GM12878 (cell line): ENCODE data around the gene RSAD2. TPM values are rescaled to one million over a fixed set of nuclear protein-coding genes. Genes with fewer than 3 reads are reported as not detected.

ENCODE experiments used
- ATAC-seq: fragments of 200-7000 bp; cut with Tn5 transposase; 3 replicates; pipeline ENCODE4 v1.9.1; 2020; ENCODE audit warnings: mild to moderate bottlenecking, moderate library complexity
- BruUV-seq: library from RNA; stranded (reverse); fragments of 400-500 nt; replicated peaks from 2 replicates; lab custom pipeline; 2021; lab: Mats Ljungman, UMichigan
- CTCF ChIA-PET: fragments of 300-600 bp; sonication (Branson Sonifier 250); formaldehyde crosslinking; extraction: SDS; loops from one replicate; lab custom pipeline; 2021; ENCODE audit warnings: inconsistent platforms; lab: Yijun Ruan, JAX
- POLR2A ChIA-PET: fragments of 350-600 bp; formaldehyde crosslinking; extraction: SDS; loops from one replicate; lab custom pipeline; 2021; ENCODE audit warnings: inconsistent platforms; lab: Charles Lee
- RAD21 ChIA-PET: fragments of 300-600 bp; sonication (Branson Sonifier 250); formaldehyde crosslinking; loops from one replicate; lab custom pipeline; 2023; ENCODE audit warnings: antibody characterized with exemption; ENCODE audit not compliant: unreplicated experiment; lab: Charles Lee
- SMC1A ChIA-PET: fragments of 300-600 bp; sonication (Branson Sonifier 250); formaldehyde crosslinking; loops from one replicate; lab custom pipeline; 2023; ENCODE audit not compliant: unreplicated experiment, uncharacterized antibody; lab: Charles Lee
- DNase-seq: peaks from one replicate; pipeline ENCODE4 v3.0.0-alpha.2; 2011; ENCODE audit warnings: low read depth, low spot score
- FAIRE-seq: peaks from 3 replicates; lab custom pipeline; 2011; peaks lifted over from hg19 to GRCh38; lab: Jason Lieb, UNC
- H2AFZ ChIP-seq: 2 replicates; pipeline ENCODE4 v1.6.0; 2011; ENCODE audit warnings: low read depth, low read length, control low read depth; ENCODE audit not compliant: control insufficient read depth
- H3K27ac ChIP-seq: 2 replicates; pipeline ENCODE4 v1.5.1; 2011; ENCODE audit warnings: control low read depth; ENCODE audit not compliant: control insufficient read depth, insufficient read depth
- H3K27me3 ChIP-seq, 2 experiments: replicated peaks in 1 of 2; 2 replicates each; pipeline versions ENCODE4 v1.6.0 to v1.6.1; 2011; ENCODE audit warnings: low read length in 1 of 2; ENCODE audit not compliant: control insufficient read depth in 2 of 2, insufficient read depth in 2 of 2
- H3K36me3 ChIP-seq, 2 experiments: 2 replicates each; pipeline ENCODE4 v1.5.1; 2011; ENCODE audit warnings: low read length in 1 of 2; ENCODE audit not compliant: control insufficient read depth in 2 of 2, insufficient read depth in 2 of 2
- H3K4me1 ChIP-seq: 2 replicates; pipeline ENCODE4 v1.6.1; 2011; ENCODE audit warnings: mild to moderate bottlenecking, low read length, moderate library complexity, mixed read lengths; ENCODE audit not compliant: control insufficient read depth, insufficient read depth
- H3K4me2 ChIP-seq: 2 replicates; pipeline ENCODE4 v1.6.0; 2011; ENCODE audit warnings: control low read depth; ENCODE audit not compliant: control insufficient read depth, insufficient read depth
- H3K4me3 ChIP-seq: fragments of 200-600 bp; sonication (generic); 2 replicates; pipeline ENCODE4 v1.5.1; 2016
- H3K79me2 ChIP-seq: 2 replicates; pipeline ENCODE4 v1.6.0; 2011; ENCODE audit warnings: low read length; ENCODE audit not compliant: control insufficient read depth, insufficient read depth
- H3K9ac ChIP-seq: 2 replicates; pipeline ENCODE4 v1.8.0; 2011; ENCODE audit warnings: low read length, control low read depth, mixed read lengths; ENCODE audit not compliant: control insufficient read depth, insufficient read depth
- H3K9me3 ChIP-seq: replicated peaks from 3 replicates; pipeline ENCODE4 v1.5.1; 2011; ENCODE audit warnings: mild to moderate bottlenecking, low read length; ENCODE audit not compliant: control insufficient read depth, insufficient read depth
- H4K20me1 ChIP-seq: 2 replicates; pipeline ENCODE4 v1.6.0; 2011; ENCODE audit not compliant: control insufficient read depth, insufficient read depth
- CHD1 ChIP-seq: IDR thresholded peaks from 2 replicates; pipeline ENCODE4 v1.6.1; 2012; ENCODE audit warnings: low read depth, low read length, improper control_type of control experiment
- CREB1 ChIP-seq: IDR thresholded peaks from 2 replicates; pipeline ENCODE4 v1.6.1; 2012; ENCODE audit warnings: low read depth, mild to moderate bottlenecking, inconsistent platforms
- EZH2 ChIP-seq: IDR thresholded peaks from 2 replicates; pipeline ENCODE4 v1.6.1; 2012; ENCODE audit warnings: low read depth, mild to moderate bottlenecking, control low read depth, inconsistent platforms, low read length, borderline replicate concordance; ENCODE audit not compliant: control insufficient read depth
- MEF2A ChIP-seq: IDR thresholded peaks from 2 replicates; pipeline ENCODE4 v1.6.1; 2011; ENCODE audit warnings: low read depth, mild to moderate bottlenecking, low read length, moderate library complexity; ENCODE audit not compliant: insufficient read depth
- PBX3 ChIP-seq: IDR thresholded peaks from 2 replicates; pipeline ENCODE4 v1.6.1; 2011; ENCODE audit warnings: mild to moderate bottlenecking, low read depth, low read length, moderate library complexity; ENCODE audit not compliant: insufficient replicate concordance
- RAD21 ChIP-seq: IDR thresholded peaks from 2 replicates; pipeline ENCODE4 v1.6.1; 2011; ENCODE audit warnings: mild to moderate bottlenecking, low read depth, low read length, moderate library complexity; ENCODE audit not compliant: insufficient read depth
- RBBP5 ChIP-seq: fragments of 200-600 bp; sonication (generic); conservative IDR thresholded peaks from 2 replicates; pipeline ENCODE4 v1.6.1; 2016
- TCF12 ChIP-seq: IDR thresholded peaks from 2 replicates; pipeline ENCODE4 v1.6.1; 2011; ENCODE audit warnings: low read depth, mild to moderate bottlenecking, low read length
- USF1 ChIP-seq: IDR thresholded peaks from 2 replicates; pipeline ENCODE4 v1.6.1; 2011; ENCODE audit warnings: borderline replicate concordance, low read depth, mild to moderate bottlenecking, moderate library complexity, mixed read lengths, low read length; ENCODE audit not compliant: insufficient read depth; ENCODE audit errors: extremely low read length
- WRNIP1 ChIP-seq: IDR thresholded peaks from 2 replicates; pipeline ENCODE4 v1.6.1; 2011; ENCODE audit warnings: low read depth, low read length, improper control_type of control experiment, borderline replicate concordance
- WGBS: methylation state at CpG from one replicate; pipeline ENCODE4 v1.1.6; 2016; ENCODE audit warnings: low lambda C conversion rate; ENCODE audit not compliant: insufficient replicate concordance, insufficient coverage; ENCODE audit errors: missing lambda C conversion rate; 5-methylcytosine and 5-hydroxymethylcytosine counted together
- in situ Hi-C: fragments of 300-500 bp; cut with MboI; formaldehyde crosslinking; loops from 9 replicates; pipeline ENCODE4 v1.14.3; 2018; ENCODE audit warnings: mixed read lengths
- intact Hi-C: fragments of 100-400 bp; cut with micrococcal nuclease; formaldehyde crosslinking; loops from one replicate; pipeline ENCODE4 v1.14.2; 2022; ENCODE audit not compliant: unreplicated experiment
- polyA plus RNA-seq, 11 experiments: library from polyadenylated mRNA; depleted of rRNA in 4 of 11; unstranded in 6 of 11; stranded (reverse) in 5 of 11; fragments of >200 nt; fragmentation: Nextera tagmentation in 4 of 11; fragmentation: Illumina TruSeq in 1 of 11; extraction: Ambion mirVana in 4 of 11; extraction: Trizol in 1 of 11; gene quantifications; 1 replicate in 1 of 11; 2 replicates in 10 of 11; pipeline versions ENCODE4 v1.2.1 to v1.2.3, GENCODE V29; 2011 to 2016; ENCODE audit warnings: inconsistent platforms in 2 of 11, missing spikeins in 2 of 11, low read depth in 1 of 11
- total RNA-seq, 4 experiments: library from RNA; depleted of rRNA in 3 of 4; stranded (reverse); fragments of >200 nt in 3 of 4; fragmentation: Illumina TruSeq in 1 of 4; extraction: Trizol in 1 of 4; gene quantifications; 2 replicates each; pipeline versions ENCODE4 v1.2.1 to v1.2.3, GENCODE V29; 2013 to 2021

The RSAD2 gene
- total and polyA plus RNA-seq, 10 of the 15 experiments (the other 5 are each of a cell fraction or from before 2014, with no cell fraction given), result 0.24 to 0.90 (median 0.69) TPM

- 15% methylated on average over 2 of the region's 2 CpGs for WGBS
- H3K9me3 ChIP-seq, result no peaks in the 10 kb centered on the region
- BruUV-seq, result no TSS peak
- H3K36me3 ChIP-seq, result no peaks in the 10 kb centered on the region
- no peak for ATAC-seq
- intact Hi-C loops, result no loop called here
- no peak for FAIRE-seq
- DNase-seq, result no peak
- no peak overlapping the region for H3K4me3 ChIP-seq
- ChIA-PET RAD21 (no interaction called here), POLR2A (no interaction called here), SMC1A (no interaction called here), CTCF (interaction anchor here (1.3 to 1.6 kb wide), 2 partner anchors 16 to 36 kb away, joined by 4 to 6 read pairs; no protein-coding TSS in a partner anchor)
- no peaks in the 10 kb centered on the region for H4K20me1 ChIP-seq
- H3K9ac ChIP-seq, result no peak overlapping the region
- peaks cover 13% of the 10 kb centered on the region for H3K4me1 ChIP-seq
- in situ Hi-C loops, result no loop called here
- no peaks in the 10 kb centered on the region; the same call in 1 of the 2 replicates for H3K79me2 ChIP-seq
- TF ChIP-seq EZH2 (no peak), RBBP5 (no peak), TCF12 (no peak), RAD21 (no peak), USF1 (no peak), CHD1 (no peak), WRNIP1 (no peak), MEF2A (no peak), PBX3 (no peak), CREB1 (no peak)
- H2AFZ ChIP-seq, result peak overlapping the region; percentile 44; the same call in 1 of the 2 replicates
- H3K27ac ChIP-seq, result no peak overlapping the region
- peaks cover 0 to 2% of the 10 kb centered on the region in 2 experiments; a peak in 1 of 4 replicates for H3K27me3 ChIP-seq
- no peak overlapping the region for H3K4me2 ChIP-seq
These were observed 2.7 kb downstream of the RSAD2 start for GRCh38 chr2:6880200-6880733.
